DLD1 (cell line): ENCODE measurements around the gene SNX33.

Source experiments
- in situ Hi-C: cut with HindIII; loops from 2 replicates; pipeline ENCODE4 v1.10.0; 2017; ENCODE audit warnings: low sequenced_read_pairs

SNX33 gene

GRCh38 chr15:75640483-75641178 lies 7.1 kb upstream of the SNX33 start:
- in situ Hi-C loops, result no loop called here

DNA sequence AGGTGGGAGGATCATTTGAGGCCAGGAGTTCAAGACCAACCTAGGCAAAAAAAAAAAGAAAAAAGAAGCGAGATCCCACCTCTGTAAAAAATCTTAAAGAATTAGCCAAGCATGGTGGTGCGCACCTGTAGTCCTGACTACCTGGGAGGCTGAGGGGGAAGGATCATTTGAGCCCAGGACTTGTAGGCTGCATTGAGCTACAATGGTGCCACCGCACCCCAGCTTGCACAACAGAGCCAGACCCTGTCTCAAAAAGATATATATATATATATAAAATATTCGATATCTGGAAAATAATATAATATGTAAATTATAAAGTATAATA lies 6.6 kb upstream of the SNX33 start:
- in situ Hi-C loops, result no loop called here

GRCh38 chr15:75641603-75642002 lies 6.1 kb upstream of the SNX33 start:
- in situ Hi-C loops, result no loop called here

DNA sequence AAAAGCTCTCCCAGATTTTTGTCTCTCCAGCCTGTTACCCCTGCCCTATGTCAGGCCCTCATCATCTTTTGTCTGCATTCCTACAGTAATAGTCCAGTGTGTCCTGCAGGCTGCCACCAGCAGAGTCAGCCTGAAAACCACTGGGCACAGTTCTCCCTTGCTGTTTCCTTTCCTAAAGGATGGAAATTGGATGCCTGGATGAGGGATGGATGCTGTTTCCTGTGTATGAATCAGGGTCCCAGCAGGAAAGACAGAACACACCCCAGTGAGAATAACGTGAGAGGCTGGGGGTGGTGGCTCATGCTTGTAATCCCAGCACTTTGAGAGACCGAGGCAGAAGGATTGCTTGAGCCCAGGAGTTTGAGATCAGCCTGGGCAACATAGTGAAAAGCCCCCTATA lies 3.3 kb upstream of the SNX33 start:
- in situ Hi-C loops, result no loop called here

- in situ Hi-C loops, result no loop called here
These were observed 1.4 kb upstream of the SNX33 start for GRCh38 chr15:75646112-75646943.

GRCh38 chr15:75646944-75647364 lies 758 bp upstream of the SNX33 start:
- in situ Hi-C loops, result no loop called here

- in situ Hi-C loops, result no loop called here
These were observed 666 bp downstream of the SNX33 start for GRCh38 chr15:75648156-75649000.

DNA sequence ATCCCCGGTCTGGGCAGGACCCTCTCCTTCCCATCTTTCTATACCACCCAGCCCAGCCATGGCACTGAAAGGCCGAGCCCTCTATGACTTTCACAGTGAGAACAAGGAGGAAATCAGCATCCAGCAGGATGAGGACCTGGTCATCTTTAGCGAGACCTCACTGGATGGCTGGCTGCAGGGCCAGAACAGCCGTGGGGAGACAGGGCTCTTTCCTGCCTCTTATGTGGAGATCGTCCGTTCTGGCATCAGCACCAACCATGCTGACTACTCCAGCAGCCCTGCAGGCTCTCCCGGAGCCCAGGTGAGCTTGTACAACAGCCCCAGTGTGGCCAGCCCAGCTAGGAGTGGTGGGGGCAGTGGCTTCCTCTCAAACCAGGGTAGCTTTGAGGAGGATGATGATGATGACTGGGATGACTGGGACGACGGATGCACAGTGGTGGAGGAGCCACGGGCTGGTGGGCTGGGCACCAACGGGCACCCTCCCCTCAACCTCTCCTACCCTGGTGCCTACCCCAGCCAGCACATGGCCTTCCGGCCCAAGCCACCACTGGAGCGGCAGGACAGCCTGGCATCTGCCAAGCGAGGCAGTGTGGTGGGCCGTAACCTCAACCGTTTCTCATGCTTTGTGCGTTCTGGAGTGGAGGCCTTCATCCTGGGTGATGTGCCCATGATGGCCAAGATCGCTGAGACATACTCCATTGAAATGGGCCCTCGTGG lies 1.5 kb downstream of the SNX33 start:
- in situ Hi-C loops, result no loop called here

- in situ Hi-C loops, result no loop called here
These were observed 2.1 kb downstream of the SNX33 start for GRCh38 chr15:75649848-75650247.

DNA sequence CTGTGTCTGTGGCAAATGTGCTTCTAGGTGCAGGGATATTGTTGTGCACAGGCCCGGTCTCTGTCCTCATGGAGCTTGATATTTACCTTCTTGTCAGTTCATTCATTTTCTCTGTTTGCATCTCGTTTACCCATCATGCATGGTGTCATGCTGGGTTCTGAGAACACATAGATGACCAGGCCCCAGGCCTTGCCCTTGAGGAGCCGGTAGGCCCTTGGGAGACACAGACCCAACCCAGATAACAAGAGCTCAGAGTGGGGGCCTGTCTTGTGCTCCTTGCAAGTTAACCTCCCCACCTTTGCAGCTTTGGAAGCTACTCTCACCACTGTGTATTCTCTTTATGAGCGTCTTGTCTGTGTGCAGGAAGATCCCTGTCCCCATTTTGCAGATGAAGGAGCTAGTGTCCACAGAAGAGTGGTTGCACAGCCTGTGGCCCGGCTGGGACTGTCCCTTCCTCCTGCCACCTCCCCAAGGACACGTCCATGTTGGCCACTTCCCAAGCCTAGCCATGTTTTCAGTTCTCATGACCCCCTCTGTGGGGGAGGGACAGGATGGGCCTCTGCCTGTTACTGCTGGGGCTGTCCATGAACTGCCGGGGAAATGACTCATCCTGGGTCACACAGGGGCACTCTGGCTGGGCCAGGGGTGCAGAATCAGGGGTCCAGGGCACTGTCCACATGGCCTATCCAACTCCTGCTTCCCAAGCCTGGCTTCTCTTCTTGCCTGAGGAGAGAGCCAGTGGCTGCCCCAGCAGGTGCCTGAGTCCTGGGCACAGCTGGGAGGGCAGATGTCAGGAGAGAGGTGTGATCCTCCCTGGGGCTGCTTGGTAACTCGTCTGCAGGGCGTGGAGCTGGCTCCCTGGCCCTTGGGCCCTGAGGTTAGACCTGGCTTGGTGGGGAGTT lies 3.4 kb downstream of the SNX33 start:
- in situ Hi-C loops, result no loop called here

- in situ Hi-C loops, result no loop called here
These were observed 4.3 kb downstream of the SNX33 start for GRCh38 chr15:75651810-75652543.

- in situ Hi-C loops, result no loop called here
These were observed 5.7 kb downstream of the SNX33 start for GRCh38 chr15:75653347-75653913.

- in situ Hi-C loops, result no loop called here
These were observed 6.6 kb downstream of the SNX33 start for GRCh38 chr15:75654201-75654907.

DNA sequence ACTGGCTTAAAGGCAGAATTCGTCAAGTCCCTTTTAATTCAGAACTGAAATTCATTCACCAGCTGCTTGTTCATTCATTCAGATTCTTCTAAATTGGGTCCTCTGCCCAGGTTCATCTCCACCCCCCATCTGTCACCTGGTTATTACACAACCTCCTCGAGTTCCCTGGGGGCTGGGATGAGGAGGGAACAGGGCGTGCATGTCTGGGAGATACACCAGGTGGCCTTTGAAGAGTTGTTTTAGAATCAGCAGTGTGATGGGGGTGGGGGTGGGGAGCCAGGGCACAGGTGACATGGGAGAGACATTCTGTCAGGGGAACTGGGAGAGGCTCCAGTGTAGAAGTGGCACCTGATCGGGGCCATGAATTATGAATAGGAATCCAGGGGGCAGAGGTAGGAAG lies 8.2 kb downstream of the SNX33 start:
- in situ Hi-C loops, result no loop called here

DNA sequence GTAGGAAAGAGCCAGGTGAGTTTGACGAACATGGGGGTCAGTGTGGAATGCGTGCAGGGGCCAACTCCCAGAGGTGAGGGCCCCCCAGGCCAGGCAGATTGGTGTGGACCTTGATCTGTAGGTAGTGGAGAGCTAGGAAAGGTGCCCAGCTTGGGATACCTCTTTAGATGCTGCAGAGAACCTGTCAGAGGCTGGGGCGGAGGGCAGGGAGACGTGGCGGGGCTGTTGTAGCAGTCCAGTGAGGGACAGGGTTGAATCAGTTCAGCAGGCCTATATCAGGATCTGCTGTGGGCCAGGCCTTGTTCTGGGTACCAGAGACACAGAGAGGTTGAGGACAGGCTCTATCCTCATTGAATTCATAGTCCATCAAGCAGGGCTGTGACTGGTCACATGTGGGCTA lies 8.6 kb downstream of the SNX33 start:
- in situ Hi-C loops, result no loop called here

DNA sequence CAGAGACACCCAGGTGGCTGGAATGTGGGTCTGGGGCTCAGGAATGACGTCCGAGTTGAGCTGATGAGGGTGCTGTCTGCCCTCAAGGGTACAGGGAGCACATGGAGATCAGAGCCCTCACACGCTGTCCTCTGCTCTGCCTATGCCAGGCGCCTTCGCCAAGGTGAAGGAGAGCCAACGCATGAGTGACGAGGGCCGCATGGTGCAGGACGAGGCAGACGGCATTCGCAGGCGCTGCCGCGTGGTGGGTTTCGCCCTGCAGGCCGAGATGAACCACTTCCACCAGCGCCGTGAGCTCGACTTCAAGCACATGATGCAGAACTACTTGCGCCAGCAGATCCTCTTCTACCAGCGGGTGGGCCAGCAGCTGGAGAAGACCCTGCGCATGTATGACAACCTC lies 9.1 kb downstream of the SNX33 start:
- in situ Hi-C loops, result no loop called here

DNA sequence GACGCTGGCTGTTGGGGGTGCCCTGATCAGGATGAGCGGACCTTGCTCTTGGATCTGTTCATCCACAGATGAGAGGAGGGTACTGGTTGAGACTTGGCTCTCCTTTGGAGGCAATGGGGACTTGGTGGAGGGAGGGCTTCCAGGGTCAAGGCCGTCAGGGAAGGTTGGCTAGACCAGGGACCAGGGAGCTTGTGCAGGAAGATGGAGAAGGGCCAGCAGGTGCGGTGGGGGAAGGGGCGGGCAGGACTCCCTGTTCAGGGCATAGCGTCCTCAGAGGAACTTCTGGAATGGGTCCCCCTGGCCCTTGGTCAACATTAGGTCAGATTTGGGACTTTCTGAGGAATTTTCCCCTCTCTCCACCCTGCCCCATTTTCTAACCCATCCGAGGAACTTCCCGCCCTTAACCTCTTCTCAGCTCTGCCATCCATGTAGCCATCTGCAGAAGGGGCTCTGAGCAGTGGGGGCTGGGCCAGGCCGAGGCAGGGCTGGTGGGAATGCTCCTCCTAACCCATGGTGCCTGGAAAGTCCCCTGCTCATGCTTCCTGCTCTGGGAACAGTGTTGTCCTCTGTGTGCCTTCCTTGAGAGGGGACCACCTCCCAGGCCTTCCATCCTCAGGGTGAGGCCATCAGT lies 11.5 kb downstream of the SNX33 start:
- in situ Hi-C loops, result no loop called here
